PC-9 (cell line): ENCODE data around the gene IGFLR1.

Source experiments
- CTCF ChIP-seq: fragments of 200-600 bp; sonication (generic); conservative IDR thresholded peaks from 2 replicates; pipeline ENCODE4 v1.6.1; 2017; ENCODE audit warnings: mixed run types, antibody characterized with exemption, mild to moderate bottlenecking, moderate library complexity
- EZH2 ChIP-seq: fragments of 200-600 bp; sonication (generic); IDR thresholded peaks from 2 replicates; pipeline ENCODE4 v1.8.0; 2017; ENCODE audit warnings: antibody characterized with exemption, low read depth

- TF ChIP-seq CTCF (no peak), EZH2 (no peak)
Observed at GRCh38 chr19:35714601-35715354, 27.5 kb downstream of the IGFLR1 start.
